Esophagus squamous epithelium (tissue), 5 donors: Measurements from ENCODE around the gene PTAFR. TPM values are rescaled to one million over a fixed set of nuclear protein-coding genes. Genes with fewer than 3 reads are reported as not detected.
A peak's percentile ranks its signal among the peaks of the same experiment; 100 is the strongest.

Experiments
- DNase-seq: peaks from one replicate; lab custom pipeline; 2025; lab: John Stamatoyannopoulos, UW
- H3K27ac ChIP-seq, 4 donors: fragments of 200-600 bp; sonication (generic); one replicate each; pipeline ENCODE4 v1.5.1; 2016 to 2019; ENCODE audit warnings: mild to moderate bottlenecking in 1 of 4
- H3K27me3 ChIP-seq, 4 donors: fragments of 200-600 bp; sonication (generic); 1 replicate in 3 of 4; 2 replicates in 1 of 4; pipeline versions ENCODE4 v1.5.1 to v1.6.0; 2017 to 2021; ENCODE audit warnings: antibody characterized with exemption in 1 of 4
- H3K36me3 ChIP-seq, 3 donors: fragments of 200-600 bp; sonication (generic); one replicate each; pipeline ENCODE4 v1.5.1; 2016 to 2019
- H3K4me1 ChIP-seq, 3 donors: fragments of 200-600 bp; sonication (generic); one replicate each; pipeline ENCODE4 v1.5.1; 2017 to 2019
- H3K4me3 ChIP-seq, 4 donors: fragments of 200-600 bp; sonication (generic); 1 replicate in 3 of 4; 2 replicates in 1 of 4; pipeline ENCODE4 v1.5.1; 2016 to 2019; ENCODE audit warnings: mild to moderate bottlenecking in 2 of 4, moderate library complexity in 1 of 4
- H3K9me3 ChIP-seq, 3 donors: fragments of 200-600 bp; sonication (generic); one replicate each; pipeline ENCODE4 v1.5.1; 2016 to 2019
- CTCF ChIP-seq, 6 experiments: fragments of 450-650 bp in 4 of 6; fragments of 200-600 bp in 2 of 6; sonication (generic) in 2 of 6; IDR thresholded peaks; one replicate each; pipeline ENCODE4 v1.5.1; 2016 to 2019; ENCODE audit warnings: antibody characterized with exemption in 6 of 6, mild to moderate bottlenecking in 4 of 6, moderate library complexity in 4 of 6
- POLR2A ChIP-seq, 4 donors: fragments of 450-650 bp; IDR thresholded peaks; one replicate each; pipeline ENCODE4 v1.6.1; 2017; ENCODE audit warnings: antibody characterized with exemption in 4 of 4, mild to moderate bottlenecking in 4 of 4, moderate library complexity in 3 of 4
- WGBS, 2 donors: methylation state at CpG; one replicate each; pipeline ENCODE4 v1.1.5; 2018; 5-methylcytosine and 5-hydroxymethylcytosine counted together
- intact Hi-C: fragments of 100-400 bp; cut with DNase I; formaldehyde crosslinking; loops from one replicate; pipeline ENCODE4 v1.15.0; 2022
- total RNA-seq, 4 donors: library from RNA; depleted of rRNA; stranded (reverse); fragments of >200 nt; gene quantifications; one replicate each; pipeline ENCODE4 v1.1.0, GENCODE V29; 2016
- donor health status: DM: yes; HTN: yes; CAD: no.

PTAFR gene
- total RNA-seq: 10 to 100 TPM in 1 of 4 donors, 1 to 10 TPM in 3; 2.7 to 12.8 (median 8.9) TPM

- Histone ChIP-seq H3K4me1 (peaks cover 12 to 27% (median 22%) of the 10 kb centered on the region in 3 donors), H3K27ac (peak within 1 kb of the TSS in 3 of 4 donors; percentile 48 to 81 (median 57))
- DNase-seq: no peak
Observed at GRCh38 chr1:28176492-28177470, at the start of gene PTAFR. Gene PTAFR (minus strand): TSS chr1:28176690. CDS start chr1:28151021, 25,669 bp downstream.

GRCh38 chr1:28213315-28213714 is 36.8 kb upstream of the PTAFR start:
- 80 to 81% methylated on average over 2 of the region's 2 CpGs for WGBS, 2 donors
- Histone ChIP-seq H3K27me3 (no peaks in the 10 kb centered on the region), H3K4me3 (no peak overlapping the region), H3K27ac (no peak overlapping the region), H3K4me1 (peaks cover 0 to 6% (median 0%) of the 10 kb centered on the region in 3 donors), H3K36me3 (peaks cover 0 to 94% (median 15%) of the 10 kb centered on the region in 3 donors), H3K9me3 (no peaks in the 10 kb centered on the region)
- TF ChIP-seq POLR2A (IDR thresholded peaks at IDR 0.05) (no peak), CTCF (IDR thresholded peaks at IDR 0.05) (no peak)
- no peak for DNase-seq
- intact Hi-C loops: loop anchor here (5.0 kb wide), 1 partner anchor 121 kb away; no protein-coding TSS in a partner anchor

More at GRCh38 chr1:28176492-28177470, at the start of gene PTAFR:
- Histone ChIP-seq H3K4me3 (peak within 1 kb of the TSS in 3 of 4 donors; percentile 5 to 40 (median 22)), H3K27me3 (no peaks in the 10 kb centered on the region), H3K36me3 (no peaks in the 10 kb centered on the region), H3K9me3 (no peaks in the 10 kb centered on the region)
- intact Hi-C loops: no loop called here
- peak in 2 of 4 donors; percentile 25 to 57 for TF ChIP-seq POLR2A (IDR thresholded peaks at IDR 0.05)
- TF ChIP-seq CTCF (IDR thresholded peaks at IDR 0.05): no peak
- 73 to 76% methylated on average over 16 to 18 of the region's 18 CpGs for WGBS, 2 donors

- H3K9me3 ChIP-seq: no peaks in the 10 kb centered on the region
- whole genome bisulfite sequencing, 2 donors: 50 to 67% methylated on average over 1 of the region's 1 CpG
- intact Hi-C loops: loop anchor here (5.0 kb wide), 1 partner anchor 117 kb away; no protein-coding TSS in a partner anchor
- H3K4me3 ChIP-seq: no peak overlapping the region
- peaks cover 0 to 98% (median 32%) of the 10 kb centered on the region in 3 donors for H3K36me3 ChIP-seq
- peaks cover 0 to 6% (median 0%) of the 10 kb centered on the region in 3 donors for H3K4me1 ChIP-seq
- no peak for TF ChIP-seq POLR2A (IDR thresholded peaks at IDR 0.05)
- TF ChIP-seq CTCF (IDR thresholded peaks at IDR 0.05): no peak
- no peak for DNase-seq
- H3K27me3 ChIP-seq: no peaks in the 10 kb centered on the region
- H3K27ac ChIP-seq: no peak overlapping the region
Observed at GRCh38 chr1:28209700-28210099, 33.2 kb upstream of the PTAFR start.

GRCh38 chr1:28208818-28209441 is 32.4 kb upstream of the PTAFR start:
- intact Hi-C loops: no loop called here
- no peaks in the 10 kb centered on the region for H3K9me3 ChIP-seq
- TF ChIP-seq POLR2A (IDR thresholded peaks at IDR 0.05): no peak
- TF ChIP-seq CTCF (IDR thresholded peaks at IDR 0.05): peak; percentile 37 to 75 (median 70)
- DNase-seq: no peak
- H3K36me3 ChIP-seq: peaks cover 4 to 98% (median 33%) of the 10 kb centered on the region in 3 donors
- 24 to 27% methylated on average over 4 of the region's 4 CpGs for WGBS, 2 donors
- H3K27ac ChIP-seq: no peak overlapping the region
- no peaks in the 10 kb centered on the region for H3K27me3 ChIP-seq
- H3K4me3 ChIP-seq: no peak overlapping the region
- H3K4me1 ChIP-seq: peaks cover 0 to 6% (median 0%) of the 10 kb centered on the region in 3 donors
